Fibroblast of upper back skin (primary cell): ENCODE measurements around the gene MRPS30.
"Not testable (repeated sequence)": the region's sequence is repeated elsewhere in the genome, so short reads cannot be mapped to it uniquely, and the experiment has no call there.

Experiments used
- DNase-seq: peaks from one replicate; pipeline ENCODE4 v3.0.0-alpha.2; 2013

MRPS30 gene

DNA sequence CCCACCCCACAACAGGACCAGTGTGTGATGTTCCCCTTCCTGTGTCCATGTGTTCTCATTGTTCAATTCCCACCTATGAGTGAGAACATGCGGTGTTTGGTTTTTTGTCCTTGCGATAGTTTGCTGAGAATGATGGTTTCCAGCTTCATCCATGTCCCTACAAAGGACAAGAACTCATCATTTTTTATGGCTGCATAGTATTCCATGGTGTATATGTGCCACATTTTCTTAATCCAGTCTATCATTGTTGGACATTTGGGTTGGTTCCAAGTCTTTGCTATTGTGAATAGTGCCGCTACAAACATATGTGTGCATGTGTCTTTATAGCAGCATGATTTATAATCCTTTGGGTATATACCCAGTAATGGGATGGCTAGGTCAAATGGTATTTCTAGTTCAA is 15.9 kb downstream of the MRPS30 start:
- DNase-seq: not testable (repeated sequence)

DNA sequence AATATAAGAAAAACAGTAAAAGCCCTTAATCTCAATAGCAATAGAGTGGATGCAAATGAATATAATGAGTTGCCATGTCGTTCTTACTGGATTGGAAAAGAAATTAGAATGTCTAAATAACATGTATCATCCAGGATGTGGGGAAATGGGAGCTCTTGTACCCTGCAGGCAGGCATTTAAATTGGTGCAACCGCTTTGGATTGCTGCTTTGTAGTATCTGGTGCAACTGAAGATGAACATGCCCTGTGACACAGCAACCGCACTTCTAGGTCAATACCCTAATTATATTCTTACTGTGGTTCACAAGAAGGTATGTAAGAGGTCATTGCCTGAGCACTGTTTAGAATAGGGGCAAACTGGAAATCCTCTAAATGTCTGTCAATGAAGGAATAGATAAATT is 18.9 kb downstream of the MRPS30 start:
- no peak for DNase-seq

DNA sequence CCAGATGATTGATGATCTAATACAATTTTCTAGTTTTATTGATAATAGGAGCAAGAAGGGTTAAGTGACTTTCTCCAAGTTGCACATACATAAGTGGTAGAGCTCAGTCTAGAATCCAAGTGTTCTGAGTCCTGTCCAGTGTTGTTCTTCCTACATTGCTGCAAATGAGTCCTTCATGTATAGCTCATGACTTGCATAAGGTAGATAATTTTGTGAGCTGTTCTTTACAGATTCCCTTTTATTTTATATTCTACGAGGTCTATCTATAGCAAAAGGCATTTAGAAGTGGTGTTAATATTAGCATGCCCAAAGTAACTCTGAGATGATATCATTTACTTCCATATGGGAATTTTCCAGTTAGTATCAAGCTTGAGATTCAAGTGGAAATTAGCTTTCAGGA is 20.0 kb downstream of the MRPS30 start:
- no peak for DNase-seq

DNA sequence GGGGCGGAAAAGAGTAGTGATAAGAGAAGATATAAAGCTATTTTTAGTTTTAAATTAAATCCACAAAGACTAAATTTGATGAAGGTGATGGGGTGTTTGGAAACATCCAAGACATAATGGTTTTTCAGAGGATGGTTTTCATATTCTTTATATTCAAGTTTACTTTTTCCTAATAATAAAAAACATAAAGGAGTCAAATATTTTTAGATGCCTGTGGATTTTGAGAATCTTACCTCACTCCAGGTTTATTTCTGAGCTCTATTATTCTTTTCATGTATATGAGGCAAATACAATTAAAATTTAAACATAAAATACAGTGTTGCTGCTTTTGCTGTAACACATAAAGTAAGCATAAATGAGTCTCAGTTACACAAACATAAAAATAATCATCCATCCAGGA is 22.2 kb downstream of the MRPS30 start:
- no peak for DNase-seq

DNA sequence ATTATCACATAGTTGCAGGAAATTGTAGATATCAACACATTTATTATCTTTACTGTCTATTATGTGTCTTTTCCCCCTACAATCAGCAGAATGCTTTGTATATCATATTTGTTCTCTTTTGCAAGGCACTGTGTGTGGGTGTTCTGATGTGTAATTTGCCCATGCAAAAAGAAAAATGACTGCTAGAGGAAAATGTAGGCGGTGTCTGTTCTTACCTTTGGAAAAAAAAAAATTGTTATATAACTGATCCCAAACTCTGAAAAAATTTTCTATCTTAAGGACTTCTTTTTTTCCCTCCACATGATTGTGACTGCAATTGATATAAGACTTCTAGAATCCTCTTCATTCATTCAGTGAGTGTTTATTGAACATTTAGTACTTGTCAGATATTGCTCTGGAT is 24.5 kb downstream of the MRPS30 start:
- no peak for DNase-seq

DNA sequence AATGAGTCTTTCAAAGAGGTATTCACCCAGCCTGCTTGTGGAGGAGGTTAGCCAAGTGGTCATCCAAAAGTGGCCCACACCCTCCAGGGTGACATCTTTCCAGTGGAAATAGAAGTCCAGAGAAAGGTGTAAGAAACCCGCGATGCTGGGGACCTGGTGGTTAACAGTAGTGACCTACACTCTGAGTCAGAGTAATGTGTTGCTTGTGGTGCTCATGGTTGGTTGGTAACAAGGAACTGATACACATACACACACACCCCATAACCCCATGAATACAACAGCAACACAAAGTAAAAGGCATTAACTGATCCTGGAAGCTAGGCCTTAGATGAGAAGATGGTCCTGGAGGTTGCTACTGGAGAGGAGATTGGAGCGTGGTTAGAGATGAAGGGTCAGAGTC is 26.9 kb downstream of the MRPS30 start:
- no peak for DNase-seq

DNA sequence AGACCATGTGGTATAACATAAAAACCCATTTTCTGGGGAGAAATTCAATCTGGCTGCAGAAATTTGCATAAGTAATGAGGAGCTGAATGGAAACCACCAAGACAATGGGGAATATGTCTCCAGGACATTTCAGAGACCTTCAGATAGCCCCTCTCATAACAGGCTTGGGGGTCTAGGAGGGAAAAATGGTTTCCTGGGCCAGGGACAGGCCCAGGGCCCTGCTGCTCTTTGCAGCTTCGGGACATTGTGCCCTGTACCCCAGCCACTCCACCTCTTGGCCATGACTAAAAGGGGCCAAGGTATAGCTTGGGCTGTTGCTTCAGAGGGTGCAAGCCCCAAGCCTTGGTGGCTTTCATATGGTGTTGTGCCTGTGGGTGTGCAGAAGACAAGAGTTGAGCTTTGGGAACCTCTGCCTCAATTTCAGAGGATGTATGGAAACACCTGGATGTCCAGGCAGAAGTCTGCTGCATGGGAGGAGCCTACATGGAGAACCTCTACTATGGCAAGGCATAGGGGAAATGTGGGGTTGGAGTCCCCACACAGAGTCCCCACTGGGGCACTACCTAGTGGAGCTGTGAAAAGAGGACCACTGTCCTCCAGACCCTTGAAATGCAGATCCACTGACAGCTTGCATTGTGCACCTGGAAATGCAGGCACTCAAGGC is 30.4 kb downstream of the MRPS30 start:
- DNase-seq: no peak

DNA sequence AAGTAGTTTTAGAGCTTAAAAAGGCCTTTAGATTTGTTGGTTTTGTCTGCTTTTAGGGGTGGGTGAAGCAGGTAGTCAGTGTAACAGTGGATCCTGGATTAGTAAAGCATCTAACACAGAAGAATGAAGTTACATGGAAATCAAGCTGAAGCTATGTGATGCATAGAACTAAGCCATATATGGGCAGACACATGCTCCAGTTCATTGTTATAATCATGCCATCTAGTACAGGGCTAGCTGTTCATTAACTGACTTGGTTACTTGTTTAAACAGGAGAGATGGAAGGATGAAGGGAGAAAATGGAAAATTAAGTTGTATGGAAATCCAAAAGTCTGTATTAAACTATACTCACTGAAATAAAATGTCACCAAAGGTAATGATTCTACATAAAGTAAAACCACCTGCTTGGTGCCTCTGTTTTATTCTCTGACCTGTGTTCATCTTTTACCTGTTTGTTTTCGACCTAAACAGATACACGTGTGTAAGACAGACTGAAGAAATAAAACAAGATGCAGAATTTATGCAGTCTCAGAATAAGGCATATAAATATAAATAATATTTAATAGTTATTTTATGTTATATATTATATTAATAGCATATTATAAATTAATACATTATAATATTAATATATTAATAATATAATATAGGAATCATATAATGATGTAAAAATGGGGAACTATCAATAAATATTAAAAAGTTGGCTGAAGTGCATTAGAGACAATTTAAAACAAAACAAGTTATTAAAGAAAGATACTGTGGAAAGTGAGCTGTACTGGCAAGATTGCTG is 33.9 kb downstream of the MRPS30 start:
- no peak for DNase-seq

DNA sequence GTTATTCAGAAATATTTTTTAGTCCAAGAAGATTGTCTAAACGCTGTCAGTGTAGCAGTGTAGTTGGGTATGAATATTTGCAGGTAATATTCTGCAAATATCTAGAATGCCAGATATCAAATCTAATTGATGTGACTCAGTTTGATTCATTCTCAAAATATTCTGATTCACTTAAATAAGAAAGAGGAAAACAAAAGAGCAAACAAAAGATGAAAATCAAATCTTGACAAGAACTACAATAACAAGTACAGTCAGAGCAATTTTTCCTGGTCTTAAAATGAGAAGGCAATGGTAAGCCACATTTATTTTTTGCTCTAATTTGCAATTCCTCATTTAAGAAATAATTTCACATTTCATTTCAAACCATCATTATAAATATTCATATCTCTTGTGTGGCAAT is 36.0 kb downstream of the MRPS30 start:
- DNase-seq: no peak

DNA sequence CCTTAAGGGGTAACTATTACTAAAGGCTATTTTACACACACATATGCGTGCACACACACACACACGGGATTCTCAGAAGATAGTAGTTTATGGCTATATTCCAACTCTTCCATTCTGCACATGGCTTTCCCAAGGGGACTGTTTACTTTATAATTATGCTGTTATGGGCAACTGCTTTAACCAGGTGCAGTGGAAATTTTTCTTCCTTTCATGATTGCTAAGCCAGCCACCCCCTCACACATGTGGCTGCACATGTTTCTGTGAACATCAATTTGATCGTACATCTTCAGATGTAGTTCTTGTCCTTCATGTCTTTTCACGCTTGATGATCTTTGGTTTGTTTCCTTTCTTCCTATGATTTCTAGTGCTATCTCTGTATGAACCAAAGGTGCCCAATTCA is 37.0 kb downstream of the MRPS30 start:
- no peak for DNase-seq

DNA sequence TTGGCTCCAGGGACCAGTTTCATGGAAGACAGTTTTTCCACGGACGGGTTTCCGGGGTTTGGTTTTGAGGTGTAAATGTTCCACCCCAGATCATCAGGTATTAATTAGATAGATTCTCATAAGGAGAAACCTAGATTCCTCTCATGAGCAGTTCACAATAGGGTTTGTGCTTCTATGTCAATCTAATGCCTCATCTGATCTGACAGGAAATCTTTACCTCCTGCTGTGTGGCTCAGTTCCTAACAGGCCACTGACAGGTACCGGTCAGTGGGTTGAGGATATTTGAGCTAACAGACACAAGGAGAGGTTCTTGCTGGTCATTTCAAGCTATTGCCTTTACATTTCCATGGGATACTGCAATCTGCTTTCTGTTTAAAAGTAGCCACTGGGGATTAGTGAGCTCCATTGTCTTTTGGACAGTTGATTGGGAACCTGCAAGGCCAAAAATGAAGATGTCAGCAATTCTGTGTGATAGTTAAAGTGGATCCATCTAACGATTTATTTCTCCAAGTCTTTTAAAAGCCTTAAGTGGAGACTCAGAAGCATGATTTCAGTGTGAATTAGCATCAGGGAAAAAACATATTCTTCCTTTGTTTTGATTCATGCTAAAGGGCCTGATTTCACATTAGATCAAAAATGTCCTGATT is 38.6 kb downstream of the MRPS30 start:
- DNase-seq: no peak

DNA sequence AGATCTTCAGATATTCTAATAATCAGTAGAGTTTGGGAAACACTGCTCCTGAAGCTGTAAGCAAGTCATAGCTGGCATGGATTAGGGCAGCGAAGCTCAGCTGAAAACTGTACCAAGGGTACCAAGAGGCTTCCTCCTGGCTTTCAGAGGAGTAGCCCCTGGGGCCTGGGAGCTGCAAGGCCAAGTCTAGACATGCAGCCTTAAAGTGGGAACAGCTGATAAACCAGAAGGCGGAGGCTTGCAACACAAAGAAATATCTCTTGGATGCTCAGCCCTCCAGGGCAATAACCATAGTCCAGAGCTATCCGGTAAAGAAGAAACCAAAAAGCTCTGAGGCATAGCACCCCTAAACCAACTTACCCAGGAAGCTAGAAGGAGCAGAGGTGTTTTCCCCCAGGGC is 51.5 kb downstream of the MRPS30 start:
- DNase-seq: no peak

DNA sequence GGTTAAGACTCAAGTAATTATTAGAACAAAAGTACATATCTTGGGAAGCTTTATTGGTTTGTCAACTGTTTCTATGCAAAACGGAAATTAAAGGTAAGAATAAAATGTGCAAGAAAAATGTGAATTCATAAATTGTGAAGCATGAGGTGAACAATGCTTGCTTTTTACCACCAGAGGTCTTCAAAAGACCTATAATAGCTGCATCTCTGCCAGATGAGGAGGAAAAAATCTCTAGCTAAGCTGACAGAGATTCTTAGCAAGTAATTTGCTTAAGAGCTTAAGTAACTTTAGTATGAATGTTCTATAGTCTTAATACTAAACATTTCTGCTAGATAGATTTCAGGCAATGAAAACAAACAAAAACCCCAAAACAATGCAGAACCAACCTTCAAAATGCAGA is 54.1 kb downstream of the MRPS30 start:
- DNase-seq: peak; percentile 7
